Tibial nerve (tissue), 4 donors: Measurements from ENCODE around the gene WAS.

Source experiments
- CTCF ChIP-seq, 5 experiments: fragments of 200-600 bp in 3 of 5; fragments of 450-650 bp in 2 of 5; sonication (generic) in 3 of 5; IDR thresholded peaks; one replicate each; pipeline ENCODE4 v1.5.1; 2016 to 2019; ENCODE audit warnings: antibody characterized with exemption in 5 of 5, mild to moderate bottlenecking in 3 of 5, moderate library complexity in 2 of 5
- EP300 ChIP-seq, 2 donors: sonication (generic); formaldehyde crosslinking; IDR thresholded peaks; one replicate each; pipeline ENCODE4 v1.6.1; 2017; ENCODE audit warnings: antibody characterized with exemption in 2 of 2, mild to moderate bottlenecking in 1 of 2
- POLR2A ChIP-seq, 2 donors: fragments of 450-650 bp; IDR thresholded peaks; one replicate each; pipeline ENCODE4 v1.6.1; 2017; ENCODE audit warnings: antibody characterized with exemption in 2 of 2, mild to moderate bottlenecking in 2 of 2, moderate library complexity in 2 of 2

- TF ChIP-seq EP300 (IDR thresholded peaks at IDR 0.05) (no peak), POLR2A (IDR thresholded peaks at IDR 0.05) (no peak), CTCF (IDR thresholded peaks at IDR 0.05) (no peak)
These were observed 32.4 kb downstream of the WAS start for GRCh38 chrX:48715876-48716502.
